RWPE2 (cell line): ENCODE measurements around the gene IMP3.

Source experiments
- ATAC-seq: fragments of 200-7000 bp; cut with Tn5 transposase; 3 replicates; pipeline ENCODE4 v1.9.1; 2021; ENCODE audit warnings: low read depth
- DNase-seq: peaks from one replicate; pipeline ENCODE4 v3.0.0-alpha.2; 2020; ENCODE audit warnings: low spot score
- H3K27ac ChIP-seq: fragments of 450-650 bp; 2 replicates; pipeline ENCODE4 v1.5.1; 2017; ENCODE audit warnings: mild to moderate bottlenecking; ENCODE audit not compliant: poor library complexity, severe bottlenecking
- H3K27me3 ChIP-seq: fragments of 250-450 bp; sonication (Bioruptor Pico); 2 replicates; pipeline ENCODE4 v1.5.1; 2021; ENCODE audit warnings: mild to moderate bottlenecking, moderate library complexity; ENCODE audit not compliant: insufficient read depth, poor library complexity, severe bottlenecking
- H3K36me3 ChIP-seq: fragments of 250-450 bp; sonication (Bioruptor Pico); 2 replicates; pipeline ENCODE4 v1.5.1; 2020; ENCODE audit warnings: low read depth, mild to moderate bottlenecking, moderate library complexity
- H3K4me1 ChIP-seq: fragments of 250-450 bp; sonication (Bioruptor Pico); 2 replicates; pipeline ENCODE4 v1.5.1; 2021; ENCODE audit warnings: mild to moderate bottlenecking, moderate library complexity; ENCODE audit not compliant: insufficient read depth, poor library complexity, severe bottlenecking
- H3K4me3 ChIP-seq: fragments of 250-450 bp; sonication (Bioruptor Pico); 2 replicates; pipeline ENCODE4 v1.5.1; 2021; ENCODE audit warnings: mild to moderate bottlenecking, moderate library complexity; ENCODE audit not compliant: severe bottlenecking
- H3K9me3 ChIP-seq: fragments of 250-450 bp; sonication (Bioruptor Pico); 2 replicates; pipeline ENCODE4 v1.5.1; 2021; ENCODE audit warnings: mild to moderate bottlenecking, moderate library complexity; ENCODE audit not compliant: severe bottlenecking
- TF ChIP-seq, protein P1 (sequence below): fragments of 450-650 bp; IDR thresholded peaks from one replicate; pipeline ENCODE4 v1.5.1; 2017; ENCODE audit warnings: mild to moderate bottlenecking, moderate library complexity; ENCODE audit not compliant: poor library complexity, severe bottlenecking

Gene IMP3

DNA sequence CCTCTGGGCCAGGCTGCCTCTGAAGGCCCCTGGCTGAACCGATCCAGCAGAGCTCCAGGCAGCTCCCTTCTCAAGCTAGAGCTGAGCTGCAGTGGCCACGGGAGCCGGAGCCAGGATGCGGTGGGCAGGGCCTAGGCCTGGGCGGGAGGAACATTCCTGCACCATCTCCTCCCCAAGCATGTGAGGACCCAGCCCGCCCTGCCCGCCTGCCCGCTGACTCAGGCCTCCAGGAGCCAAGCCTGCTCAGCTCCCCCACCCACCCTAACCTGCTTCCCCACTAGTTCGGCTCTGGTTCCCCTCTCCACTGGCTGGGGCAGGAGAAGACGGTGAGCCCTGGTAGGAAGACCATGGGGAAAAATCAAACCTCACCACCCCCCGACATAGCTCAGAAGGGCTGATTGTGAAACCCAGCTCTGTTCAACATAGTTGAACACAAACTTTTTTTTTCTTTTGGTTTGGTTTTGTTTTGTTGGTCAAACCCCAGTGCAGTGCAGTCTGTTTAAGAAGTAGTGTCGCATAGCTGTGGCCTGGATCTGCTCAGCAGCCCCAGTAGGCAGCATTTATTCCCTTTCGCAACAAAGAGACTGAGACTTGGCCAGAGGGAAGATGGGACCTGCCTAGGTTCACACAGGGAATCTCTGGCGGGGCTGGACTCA, 21.2 kb upstream of the IMP3 start:
- no peaks in the 10 kb centered on the region for H3K9me3 ChIP-seq
- H3K27ac ChIP-seq, result peak overlapping the region; percentile 97
- TF ChIP-seq, protein P1, sequence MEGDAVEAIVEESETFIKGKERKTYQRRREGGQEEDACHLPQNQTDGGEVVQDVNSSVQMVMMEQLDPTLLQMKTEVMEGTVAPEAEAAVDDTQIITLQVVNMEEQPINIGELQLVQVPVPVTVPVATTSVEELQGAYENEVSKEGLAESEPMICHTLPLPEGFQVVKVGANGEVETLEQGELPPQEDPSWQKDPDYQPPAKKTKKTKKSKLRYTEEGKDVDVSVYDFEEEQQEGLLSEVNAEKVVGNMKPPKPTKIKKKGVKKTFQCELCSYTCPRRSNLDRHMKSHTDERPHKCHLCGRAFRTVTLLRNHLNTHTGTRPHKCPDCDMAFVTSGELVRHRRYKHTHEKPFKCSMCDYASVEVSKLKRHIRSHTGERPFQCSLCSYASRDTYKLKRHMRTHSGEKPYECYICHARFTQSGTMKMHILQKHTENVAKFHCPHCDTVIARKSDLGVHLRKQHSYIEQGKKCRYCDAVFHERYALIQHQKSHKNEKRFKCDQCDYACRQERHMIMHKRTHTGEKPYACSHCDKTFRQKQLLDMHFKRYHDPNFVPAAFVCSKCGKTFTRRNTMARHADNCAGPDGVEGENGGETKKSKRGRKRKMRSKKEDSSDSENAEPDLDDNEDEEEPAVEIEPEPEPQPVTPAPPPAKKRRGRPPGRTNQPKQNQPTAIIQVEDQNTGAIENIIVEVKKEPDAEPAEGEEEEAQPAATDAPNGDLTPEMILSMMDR, result no peak
- DNase-seq (peak; percentile 100), ATAC-seq (peak; percentile 93)
- H3K36me3 ChIP-seq, result peaks cover 34% of the 10 kb centered on the region
- H3K4me3 ChIP-seq, result no peak overlapping the region
- peaks cover 39% of the 10 kb centered on the region for H3K4me1 ChIP-seq
- no peaks in the 10 kb centered on the region for H3K27me3 ChIP-seq

DNA sequence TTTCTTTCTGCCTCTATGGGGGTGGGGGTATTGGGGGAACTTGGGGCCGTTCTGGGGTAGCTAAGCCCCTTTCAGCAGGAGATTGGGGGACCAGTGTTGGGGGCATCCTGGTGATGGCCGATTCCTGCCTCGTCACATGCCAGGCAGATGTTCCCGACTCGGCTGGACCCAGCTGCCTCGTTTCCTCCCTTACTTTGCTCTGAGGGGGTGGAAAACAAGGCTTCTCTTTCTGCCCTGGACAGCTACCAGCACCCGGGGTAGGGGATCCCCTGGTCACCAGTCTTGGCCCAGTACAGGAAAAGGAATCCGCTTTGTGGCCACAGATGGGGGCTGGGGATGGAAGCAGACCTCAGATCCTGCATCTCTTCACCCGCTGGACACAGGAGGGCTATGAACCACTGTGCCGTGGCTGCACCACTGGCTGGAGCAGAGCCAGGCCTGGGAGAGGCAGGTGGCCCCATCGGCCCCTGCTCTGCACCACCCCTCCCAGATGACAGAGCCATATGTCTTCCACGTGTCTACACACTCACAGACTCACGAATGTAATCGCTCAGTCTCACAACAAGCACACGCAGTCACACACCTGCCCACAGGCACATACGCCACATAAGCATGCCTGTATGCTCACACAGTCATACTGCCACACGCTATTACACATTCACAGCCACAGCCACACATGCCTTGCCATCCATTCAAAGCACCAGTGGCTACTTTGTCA, 20.1 kb upstream of the IMP3 start:
- peaks cover 30% of the 10 kb centered on the region for H3K4me1 ChIP-seq
- H3K36me3 ChIP-seq, result peaks cover 39% of the 10 kb centered on the region
- no peak overlapping the region for H3K4me3 ChIP-seq
- no peaks in the 10 kb centered on the region for H3K9me3 ChIP-seq
- DNase-seq, result no peak
- no peak for ATAC-seq
- TF ChIP-seq, protein P1, result no peak
- H3K27me3 ChIP-seq, result no peaks in the 10 kb centered on the region
- H3K27ac ChIP-seq, result peak overlapping the region; percentile 97

DNA sequence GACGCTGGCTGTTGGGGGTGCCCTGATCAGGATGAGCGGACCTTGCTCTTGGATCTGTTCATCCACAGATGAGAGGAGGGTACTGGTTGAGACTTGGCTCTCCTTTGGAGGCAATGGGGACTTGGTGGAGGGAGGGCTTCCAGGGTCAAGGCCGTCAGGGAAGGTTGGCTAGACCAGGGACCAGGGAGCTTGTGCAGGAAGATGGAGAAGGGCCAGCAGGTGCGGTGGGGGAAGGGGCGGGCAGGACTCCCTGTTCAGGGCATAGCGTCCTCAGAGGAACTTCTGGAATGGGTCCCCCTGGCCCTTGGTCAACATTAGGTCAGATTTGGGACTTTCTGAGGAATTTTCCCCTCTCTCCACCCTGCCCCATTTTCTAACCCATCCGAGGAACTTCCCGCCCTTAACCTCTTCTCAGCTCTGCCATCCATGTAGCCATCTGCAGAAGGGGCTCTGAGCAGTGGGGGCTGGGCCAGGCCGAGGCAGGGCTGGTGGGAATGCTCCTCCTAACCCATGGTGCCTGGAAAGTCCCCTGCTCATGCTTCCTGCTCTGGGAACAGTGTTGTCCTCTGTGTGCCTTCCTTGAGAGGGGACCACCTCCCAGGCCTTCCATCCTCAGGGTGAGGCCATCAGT, 19.2 kb upstream of the IMP3 start:
- H3K27me3 ChIP-seq, result no peaks in the 10 kb centered on the region
- no peak for ATAC-seq
- H3K9me3 ChIP-seq, result no peaks in the 10 kb centered on the region
- peaks cover 27% of the 10 kb centered on the region for H3K4me1 ChIP-seq
- H3K27ac ChIP-seq, result peak overlapping the region; percentile 97
- DNase-seq, result peak; percentile 75
- TF ChIP-seq, protein P1, result no peak
- peaks cover 47% of the 10 kb centered on the region for H3K36me3 ChIP-seq
- H3K4me3 ChIP-seq, result no peak overlapping the region

DNA sequence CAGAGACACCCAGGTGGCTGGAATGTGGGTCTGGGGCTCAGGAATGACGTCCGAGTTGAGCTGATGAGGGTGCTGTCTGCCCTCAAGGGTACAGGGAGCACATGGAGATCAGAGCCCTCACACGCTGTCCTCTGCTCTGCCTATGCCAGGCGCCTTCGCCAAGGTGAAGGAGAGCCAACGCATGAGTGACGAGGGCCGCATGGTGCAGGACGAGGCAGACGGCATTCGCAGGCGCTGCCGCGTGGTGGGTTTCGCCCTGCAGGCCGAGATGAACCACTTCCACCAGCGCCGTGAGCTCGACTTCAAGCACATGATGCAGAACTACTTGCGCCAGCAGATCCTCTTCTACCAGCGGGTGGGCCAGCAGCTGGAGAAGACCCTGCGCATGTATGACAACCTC, 16.8 kb upstream of the IMP3 start:
- peaks cover 17% of the 10 kb centered on the region for H3K4me1 ChIP-seq
- no peak overlapping the region for H3K4me3 ChIP-seq
- H3K27ac ChIP-seq, result no peak overlapping the region
- H3K9me3 ChIP-seq, result no peaks in the 10 kb centered on the region
- no peaks in the 10 kb centered on the region for H3K27me3 ChIP-seq
- DNase-seq (no peak), ATAC-seq (no peak)
- TF ChIP-seq, protein P1, result no peak
- H3K36me3 ChIP-seq, result peaks cover 65% of the 10 kb centered on the region
